T47D (cell line): Measurements from ENCODE around the gene SNX25.

ENCODE experiments used
- DNase-seq, 2 experiments: peaks; one replicate each; pipeline versions ENCODE4 v3.0.0 to v3.0.0-alpha.2; 2011 to 2012; ENCODE audit warnings: low read depth in 1 of 2, low spot score in 1 of 2
- JUND ChIP-seq: IDR thresholded peaks from 2 replicates; pipeline ENCODE4 v1.6.1; 2012; ENCODE audit warnings: low read depth
- in situ Hi-C: cut with HindIII; loops from 2 replicates; pipeline ENCODE4 v1.10.0; 2016; ENCODE audit warnings: low sequenced_read_pairs, low pct_unique_long_range_greater_than_20kb

The SNX25 gene

DNA sequence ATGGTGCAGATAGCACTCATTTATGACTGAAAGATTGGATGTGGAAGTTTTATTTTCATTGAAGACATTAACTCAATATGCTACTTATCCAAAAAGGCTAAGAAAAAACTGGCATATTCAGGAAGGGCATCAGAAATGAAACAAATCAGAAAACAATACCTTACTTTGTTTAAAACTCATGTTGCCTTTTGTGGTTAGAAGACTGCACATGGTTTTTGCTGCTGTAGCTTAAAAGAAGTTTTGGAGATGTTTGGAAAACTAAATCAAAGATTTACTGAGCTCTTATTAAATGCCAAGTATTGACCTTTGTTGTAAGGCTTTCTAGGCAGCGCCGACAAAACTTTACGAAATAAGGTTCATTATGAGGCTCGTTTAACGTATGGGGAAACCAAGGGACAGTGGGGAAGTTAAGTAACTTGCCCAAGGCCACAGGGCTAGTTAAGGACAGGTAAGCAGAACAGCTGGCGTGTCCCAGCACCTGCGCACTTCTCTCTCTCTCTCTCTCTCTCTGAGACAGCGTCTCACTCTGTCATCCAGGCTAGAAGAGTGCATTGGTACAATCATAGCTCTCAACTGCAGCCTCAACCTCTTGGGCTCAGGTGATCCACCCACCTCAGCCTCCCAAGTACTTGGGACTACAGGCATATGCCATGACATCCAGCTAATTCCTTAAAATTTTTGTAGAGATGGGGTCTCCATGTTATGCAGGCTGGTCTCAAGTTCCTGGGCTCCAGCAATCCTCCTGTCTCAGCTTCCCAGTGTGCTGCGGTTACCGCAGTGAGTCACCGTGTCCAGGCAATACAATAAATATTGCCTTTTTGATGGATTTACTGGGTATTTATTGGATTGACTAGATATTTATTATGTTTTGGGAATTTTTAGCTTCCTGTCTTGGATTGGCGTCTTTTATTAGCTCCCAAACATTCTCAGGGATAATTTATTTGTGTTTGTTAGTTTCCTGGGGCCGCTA, 170.2 kb downstream of the SNX25 start:
- TF ChIP-seq JUND: no peak
- in situ Hi-C loops: no loop called here
- no peak for DNase-seq

DNA sequence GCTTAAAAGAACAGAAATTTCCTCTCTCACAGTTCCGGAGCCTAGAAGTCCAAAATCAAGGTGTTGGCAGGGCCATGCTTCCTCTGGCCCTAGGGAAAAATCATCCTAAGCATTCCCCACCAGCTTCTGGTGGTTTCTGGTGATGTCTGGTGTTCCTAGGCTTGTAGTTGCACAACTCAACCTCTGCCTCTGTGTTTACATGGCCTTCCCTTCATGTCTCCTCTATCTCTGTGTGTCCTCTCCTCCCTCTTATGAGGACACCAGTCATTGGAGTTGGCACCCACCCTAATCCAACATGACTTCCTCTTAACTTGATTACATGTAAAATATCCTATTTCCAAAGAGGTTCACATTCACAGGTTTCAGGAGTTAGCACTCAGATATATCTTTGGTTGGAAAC, 170.9 kb downstream of the SNX25 start:
- DNase-seq: no peak
- TF ChIP-seq JUND: no peak
- in situ Hi-C loops: no loop called here

DNA sequence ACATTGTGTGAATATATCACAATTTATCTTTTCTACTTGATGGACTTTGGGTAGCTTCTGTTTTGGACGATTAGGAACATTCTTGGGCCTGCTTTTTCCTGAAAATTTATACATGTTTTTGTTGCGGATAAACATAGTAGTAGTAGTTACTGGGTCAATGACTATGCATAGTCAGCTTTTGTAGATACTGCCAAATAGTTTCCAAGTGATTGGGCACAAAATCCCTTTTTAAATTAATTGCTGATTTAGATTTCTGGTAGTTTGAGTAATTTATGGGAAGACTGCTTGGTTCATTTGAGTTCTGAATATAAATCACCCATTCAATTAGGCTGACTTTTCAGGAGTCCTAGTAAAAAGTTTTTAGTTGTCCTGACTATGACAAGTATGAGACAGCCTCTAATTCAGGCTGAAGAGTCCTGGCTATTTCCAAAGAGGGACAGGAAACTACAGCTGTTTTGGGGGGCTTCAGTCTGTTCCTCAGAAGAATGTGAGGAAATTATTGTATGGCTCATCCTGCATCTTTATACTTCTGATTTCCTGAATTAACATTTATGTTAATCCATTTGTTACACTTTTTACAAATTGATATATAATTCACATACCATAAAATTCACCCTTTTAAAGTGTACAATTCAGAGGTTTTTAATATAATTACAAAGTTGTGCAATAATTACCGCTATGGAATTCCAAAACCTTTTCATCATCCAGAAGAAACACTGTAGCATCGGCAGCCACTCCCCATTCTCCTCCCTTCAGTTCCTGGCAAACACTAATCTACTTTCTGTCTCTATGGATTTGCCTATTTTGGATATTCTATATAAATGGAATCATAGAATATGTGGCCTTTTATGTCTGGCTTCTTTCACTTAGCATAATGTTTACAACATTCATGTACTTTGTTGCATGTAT, 172.1 kb downstream of the SNX25 start:
- in situ Hi-C loops: no loop called here
- no peak for DNase-seq
- no peak for TF ChIP-seq JUND

DNA sequence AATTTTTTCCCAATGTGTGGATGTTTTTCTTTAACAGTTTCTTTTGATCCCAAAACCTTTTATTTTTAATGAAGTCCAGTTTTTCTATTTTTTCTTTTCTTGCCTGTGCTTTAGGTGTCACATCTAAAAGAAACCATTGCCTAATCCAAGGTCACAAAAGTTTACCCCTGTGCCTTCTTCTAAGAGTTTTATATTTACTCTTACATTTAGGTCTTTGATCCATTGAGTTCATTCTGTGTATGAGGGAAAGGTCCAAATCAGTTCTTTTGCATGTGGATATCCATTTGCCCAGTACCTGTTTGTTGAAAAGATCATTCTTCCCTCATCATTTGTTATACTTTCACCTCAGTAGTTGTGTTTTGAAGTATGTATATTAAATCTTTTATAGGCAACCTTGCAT, 173.4 kb downstream of the SNX25 start:
- no peak for DNase-seq
- TF ChIP-seq JUND: no peak
- in situ Hi-C loops: no loop called here

DNA sequence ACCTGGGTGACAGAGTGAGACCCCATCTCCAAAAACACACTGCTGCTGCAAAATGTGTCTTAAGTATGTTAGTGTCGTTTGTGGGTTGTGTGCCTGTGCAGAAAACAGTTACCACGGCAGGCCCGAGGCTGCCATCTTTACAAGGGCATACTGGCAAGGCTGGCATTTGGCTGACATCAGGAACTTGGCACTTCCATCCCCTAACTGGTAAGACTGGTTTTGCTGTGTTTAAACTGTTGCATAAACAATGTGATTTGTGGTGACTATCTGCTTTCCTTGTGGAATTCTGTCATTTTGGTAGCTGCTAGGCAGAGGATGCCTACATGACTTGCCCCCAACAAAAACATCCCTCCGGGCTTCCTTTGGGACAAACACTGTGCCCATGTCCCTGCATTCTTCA, 174.1 kb downstream of the SNX25 start:
- peak; percentile 15 to 92 for DNase-seq
- in situ Hi-C loops: no loop called here
- no peak; the same call in 1 of the 2 replicates for TF ChIP-seq JUND

DNA sequence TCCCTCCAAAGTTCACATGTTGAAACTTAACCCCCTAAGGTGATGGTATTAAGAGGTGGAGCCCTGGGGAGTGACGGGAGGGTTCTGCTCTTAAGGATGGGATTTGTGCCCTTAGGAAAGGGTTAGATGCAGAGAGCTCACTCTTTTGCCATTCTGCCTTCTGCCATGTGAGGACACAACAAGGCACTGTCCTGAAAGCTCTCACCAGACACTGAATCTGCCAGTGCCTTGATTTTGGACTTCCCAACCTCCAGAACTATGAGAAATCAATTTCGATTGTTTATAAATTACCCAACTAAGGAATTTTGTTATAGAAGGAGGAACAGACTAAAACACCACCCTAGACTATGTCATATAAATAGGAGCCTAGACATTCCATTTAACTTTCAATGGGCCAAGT, 174.7 kb downstream of the SNX25 start:
- in situ Hi-C loops: no loop called here

DNA sequence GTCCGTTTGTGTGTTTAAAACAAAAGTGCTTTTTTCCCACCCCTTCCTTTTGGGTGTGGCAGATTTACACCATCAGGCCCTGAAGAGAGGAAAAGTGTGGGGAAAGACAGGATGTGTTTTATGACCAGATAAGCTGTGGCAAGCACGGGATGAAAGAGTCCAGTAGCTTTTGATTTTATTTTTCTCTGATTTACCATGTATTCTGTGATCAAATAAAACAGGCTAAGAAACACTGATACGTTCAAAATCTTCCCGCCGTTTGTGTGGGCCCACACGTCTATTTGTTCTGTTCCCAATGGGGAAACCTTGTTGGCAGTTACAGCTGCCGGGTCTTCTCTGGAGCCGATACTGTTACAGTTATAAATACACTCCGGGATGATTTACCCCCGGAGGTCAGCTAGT, 175.5 kb downstream of the SNX25 start:
- no peak for TF ChIP-seq JUND
- DNase-seq: no peak
- in situ Hi-C loops: no loop called here

More for the DNA sequence above, 174.7 kb downstream of the SNX25 start:
- TF ChIP-seq JUND: no peak
- no peak for DNase-seq

DNA sequence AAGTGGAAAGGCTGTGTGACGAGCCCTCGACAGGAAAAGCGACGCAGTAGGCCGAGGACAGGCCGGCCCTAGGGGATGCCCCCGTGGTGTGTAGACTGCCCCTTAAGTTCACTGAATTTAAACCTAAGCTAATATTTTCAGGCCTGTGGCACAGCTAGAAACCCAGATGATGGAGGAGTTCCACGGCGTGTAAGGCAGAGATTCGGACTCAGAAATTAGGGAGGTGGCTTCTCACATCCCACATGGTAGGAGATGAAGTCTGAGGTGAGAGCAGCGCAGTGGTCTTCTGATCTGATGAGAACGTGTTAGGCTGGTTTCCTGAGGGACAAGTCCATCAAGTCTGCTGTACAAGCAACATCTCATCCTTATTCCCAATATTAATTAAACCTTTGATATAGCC, 178.6 kb downstream of the SNX25 start:
- DNase-seq: no peak
- in situ Hi-C loops: no loop called here
- no peak for TF ChIP-seq JUND

DNA sequence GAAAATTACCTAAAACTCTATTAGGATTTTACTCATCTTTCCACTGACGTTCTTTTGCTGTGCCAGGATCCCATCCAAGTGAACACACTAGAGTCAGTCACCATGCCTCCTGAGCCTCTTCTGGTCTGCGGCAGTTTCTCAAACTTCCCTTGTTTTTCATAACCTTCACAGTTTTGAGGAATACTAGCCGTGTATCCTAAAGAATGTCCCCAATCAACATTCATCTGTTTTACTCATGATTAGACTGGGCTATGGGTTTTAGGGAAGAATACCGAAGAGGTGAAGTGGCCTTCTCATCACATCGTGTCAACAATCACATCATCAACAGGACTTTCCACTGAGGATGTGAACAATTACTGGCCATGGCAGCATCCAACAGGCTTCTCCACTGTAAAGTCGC, 181.5 kb downstream of the SNX25 start:
- no peak for TF ChIP-seq JUND
- in situ Hi-C loops: no loop called here
- DNase-seq: no peak

DNA sequence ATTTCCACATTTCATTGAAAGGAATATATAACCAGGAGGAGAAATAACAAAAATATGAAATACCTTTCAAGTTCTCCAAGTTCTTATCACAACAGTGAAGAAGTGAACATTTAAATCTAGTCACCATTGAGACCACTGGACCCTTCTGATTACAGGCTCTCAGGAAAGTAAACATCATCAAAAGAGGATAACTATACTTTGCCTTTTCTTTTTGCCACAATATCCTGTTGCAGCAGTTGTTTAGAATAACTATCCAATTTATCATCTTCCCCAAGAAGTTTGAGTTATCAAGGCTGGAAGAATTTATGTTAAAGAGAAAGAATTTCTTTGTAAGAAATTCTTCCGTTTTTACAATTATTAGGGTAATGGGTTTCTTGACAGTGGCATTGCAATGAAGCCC, 182.8 kb downstream of the SNX25 start:
- no peak for TF ChIP-seq JUND
- no peak for DNase-seq
- in situ Hi-C loops: no loop called here

DNA sequence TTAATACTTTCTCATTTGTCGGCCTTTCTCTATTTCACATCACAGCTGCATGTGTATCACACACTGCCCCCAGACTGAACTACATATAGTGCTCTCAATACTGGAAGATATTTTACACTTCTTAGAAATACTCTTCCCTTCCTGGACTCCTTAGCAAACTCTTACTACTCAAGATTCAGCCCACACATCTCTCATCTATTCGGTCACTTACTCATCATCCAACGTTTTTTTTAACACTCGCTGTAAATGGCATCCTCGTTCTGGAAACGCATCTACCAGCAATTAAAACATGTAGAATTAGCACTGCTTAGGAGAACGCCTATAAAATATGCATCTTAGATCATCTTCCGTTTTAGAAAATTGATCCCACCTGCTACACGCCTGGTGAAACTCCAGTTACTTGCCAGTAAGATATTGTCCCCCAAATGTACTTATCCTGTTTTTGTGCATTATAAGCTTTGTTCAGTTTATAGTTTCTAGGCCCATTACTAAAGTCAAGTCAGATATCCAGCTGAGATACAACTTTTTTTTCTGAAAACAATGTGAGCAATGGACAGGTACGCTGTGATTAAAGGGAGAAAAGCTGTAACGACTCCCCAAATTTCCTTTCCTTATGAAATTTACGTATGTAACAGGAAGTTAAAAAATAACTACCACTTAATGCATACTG, 185.3 kb downstream of the SNX25 start:
- no peak for TF ChIP-seq JUND
- no peak for DNase-seq
- in situ Hi-C loops: no loop called here

DNA sequence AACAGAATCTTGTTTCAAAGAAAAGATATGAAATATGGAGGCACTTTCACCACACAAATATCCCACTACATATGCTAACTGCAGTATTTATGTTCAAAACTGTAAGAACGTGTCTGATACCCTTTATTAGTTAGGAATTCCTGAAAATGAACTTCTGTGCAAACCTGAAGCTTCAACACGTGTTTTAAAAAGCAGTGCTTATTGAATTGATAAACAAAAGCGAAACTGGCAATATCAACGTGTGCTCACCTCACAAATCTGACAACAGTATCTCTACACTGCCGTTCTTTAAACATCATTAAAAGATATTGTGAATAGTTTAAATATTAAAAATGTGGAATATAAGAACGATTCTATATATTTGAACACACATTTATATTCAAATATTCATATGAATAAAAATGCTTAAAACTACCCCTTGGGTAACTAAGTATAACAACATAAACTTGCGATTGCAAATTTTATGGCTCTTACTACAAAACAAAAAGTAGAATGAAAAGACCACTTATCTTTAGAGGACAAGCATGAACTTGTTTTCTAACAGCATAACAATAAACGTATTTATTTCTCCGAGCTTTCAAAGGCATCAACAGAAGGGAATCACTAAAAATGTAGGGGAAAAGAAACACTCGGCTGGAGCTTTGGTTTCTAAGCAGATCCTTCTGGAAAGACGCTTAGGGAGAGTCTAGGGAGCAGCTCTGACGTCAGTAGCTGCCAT, 186.0 kb downstream of the SNX25 start, which contains the start of gene LRP2BP:
Gene LRP2BP (minus strand): TSS at position 687 of the 718 bp plus-strand sequence. CDS start 17,738 bp downstream, outside the sequence.
- DNase-seq: no peak
- no peak for TF ChIP-seq JUND
- in situ Hi-C loops: no loop called here
